Stimulated activated CD4-positive, alpha-beta T cell treated with anti-CD3 and anti-CD28 coated beads, Interleukin-15, amount 100 ng/mL, for 1 hour (primary cell): ENCODE data around the gene TOM1L2.

ENCODE experiments used
- DNase-seq, 2 donors: peaks; one replicate each; pipeline ENCODE4 v3.0.0-alpha.2; 2020; ENCODE audit warnings: low read depth in 1 of 2, low spot score in 1 of 2

Gene TOM1L2

DNA sequence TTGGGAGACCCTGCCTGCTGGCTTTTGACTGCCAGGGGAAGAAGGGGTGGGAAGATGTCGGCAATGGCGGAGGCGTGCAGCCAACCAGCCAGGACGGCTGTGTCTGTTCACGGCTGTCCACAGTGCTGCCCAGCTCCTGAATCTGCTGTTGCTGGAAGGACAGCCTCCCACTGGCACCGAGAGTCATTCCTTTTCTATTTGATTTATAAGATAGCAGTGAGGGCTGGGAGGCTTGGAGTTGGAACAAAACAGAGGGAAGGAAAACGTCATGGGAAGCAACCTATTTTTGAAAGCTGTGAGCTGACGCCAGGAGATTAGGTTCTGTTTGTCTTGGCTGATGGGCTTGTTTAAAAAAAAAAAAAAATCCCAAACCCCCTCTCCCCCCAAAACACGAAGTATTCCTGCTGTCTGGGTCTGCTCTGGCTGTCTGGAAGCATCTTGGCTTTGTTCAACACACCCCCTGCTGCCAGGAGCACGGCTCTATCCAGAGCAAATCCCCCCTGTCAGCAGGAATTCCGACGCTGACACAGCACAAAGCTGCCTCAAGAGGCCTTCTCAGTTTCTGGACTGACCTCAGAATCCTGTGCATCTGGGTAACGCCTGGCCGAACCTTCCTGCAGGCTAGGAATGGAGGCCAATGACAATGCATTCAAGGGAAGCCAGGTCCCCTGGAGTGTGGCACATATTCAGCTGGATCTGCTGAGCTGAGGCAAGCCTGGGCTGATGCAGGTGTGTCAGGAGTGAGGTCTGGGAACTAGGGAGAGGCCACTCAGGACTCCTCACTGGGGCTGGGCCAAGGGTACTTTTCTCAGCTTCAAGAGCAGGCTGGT is 94.5 kb downstream of the TOM1L2 start:
- no peak for DNase-seq

DNA sequence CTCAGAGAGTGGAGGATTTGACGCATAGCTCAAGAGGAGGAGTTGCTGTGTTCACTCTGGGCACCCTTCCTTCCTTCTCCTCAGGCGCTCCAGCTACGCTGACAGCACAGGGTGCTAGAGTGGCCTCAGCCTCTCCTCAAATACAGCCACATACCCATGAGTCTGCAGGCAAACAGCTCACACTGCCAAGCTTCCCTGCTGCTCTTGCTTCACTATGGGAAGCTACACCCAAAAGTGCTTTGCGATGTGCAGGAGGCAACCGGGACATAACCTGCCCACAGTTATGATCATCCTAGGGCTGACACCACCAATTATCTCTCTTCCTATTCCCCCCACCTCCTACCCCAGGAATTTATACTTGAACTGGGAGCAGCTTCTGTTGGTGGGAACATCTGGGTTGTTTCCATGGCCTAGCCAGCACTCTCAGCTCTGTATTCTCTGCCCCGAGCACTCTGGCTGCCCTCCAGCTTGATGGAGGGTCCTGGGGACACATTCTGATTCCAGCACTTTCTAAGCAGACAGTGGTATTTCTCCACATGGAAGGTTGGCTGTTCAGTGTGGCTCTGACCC is 95.2 kb downstream of the TOM1L2 start:
- no peak for DNase-seq

DNA sequence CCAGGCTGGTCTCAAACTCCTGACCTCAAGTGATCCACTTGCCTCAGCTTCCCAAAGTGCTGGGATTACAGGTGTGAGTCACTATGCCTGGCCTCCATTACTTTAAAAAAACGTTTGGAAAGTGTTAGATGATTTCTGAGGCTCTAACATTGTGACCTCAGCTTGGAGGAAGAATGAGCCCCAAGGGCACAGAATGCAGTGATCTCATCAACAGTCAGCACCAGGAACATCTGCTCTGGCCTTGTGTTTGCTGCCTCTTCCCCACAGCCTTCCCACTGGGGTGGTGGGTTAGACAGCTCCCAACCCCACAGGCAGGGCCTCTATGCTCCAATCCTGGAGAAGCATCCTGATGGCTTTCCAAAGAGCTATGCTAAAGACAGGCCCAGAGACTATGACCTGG is 97.7 kb downstream of the TOM1L2 start:
- no peak for DNase-seq

DNA sequence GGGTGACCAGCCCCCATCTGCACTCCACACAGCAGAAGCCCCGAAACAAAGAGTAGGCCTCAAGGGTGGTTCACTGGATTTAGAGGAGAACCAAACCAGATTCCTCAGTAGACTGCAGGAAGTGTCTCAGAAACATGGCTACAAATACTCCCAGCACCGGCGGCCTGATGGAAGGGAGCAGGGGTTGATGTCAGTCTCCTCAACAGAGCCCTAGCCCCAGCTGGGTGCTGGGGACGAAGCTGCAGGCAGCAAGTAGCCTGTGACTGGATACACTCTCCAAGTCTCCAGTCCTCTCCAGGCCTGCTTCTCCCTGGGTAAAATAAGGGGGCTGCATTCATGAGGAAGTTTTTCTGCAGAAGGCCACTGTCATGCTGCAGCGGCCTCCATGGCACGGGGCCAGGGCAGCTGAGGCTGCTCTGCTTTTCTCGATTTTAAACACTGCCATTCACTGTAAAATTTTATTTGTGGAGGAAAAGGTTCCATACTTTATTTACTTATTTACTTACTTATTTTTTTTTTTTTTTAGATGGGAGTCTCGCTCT is 98.7 kb downstream of the TOM1L2 start:
- DNase-seq, result no peak

DNA sequence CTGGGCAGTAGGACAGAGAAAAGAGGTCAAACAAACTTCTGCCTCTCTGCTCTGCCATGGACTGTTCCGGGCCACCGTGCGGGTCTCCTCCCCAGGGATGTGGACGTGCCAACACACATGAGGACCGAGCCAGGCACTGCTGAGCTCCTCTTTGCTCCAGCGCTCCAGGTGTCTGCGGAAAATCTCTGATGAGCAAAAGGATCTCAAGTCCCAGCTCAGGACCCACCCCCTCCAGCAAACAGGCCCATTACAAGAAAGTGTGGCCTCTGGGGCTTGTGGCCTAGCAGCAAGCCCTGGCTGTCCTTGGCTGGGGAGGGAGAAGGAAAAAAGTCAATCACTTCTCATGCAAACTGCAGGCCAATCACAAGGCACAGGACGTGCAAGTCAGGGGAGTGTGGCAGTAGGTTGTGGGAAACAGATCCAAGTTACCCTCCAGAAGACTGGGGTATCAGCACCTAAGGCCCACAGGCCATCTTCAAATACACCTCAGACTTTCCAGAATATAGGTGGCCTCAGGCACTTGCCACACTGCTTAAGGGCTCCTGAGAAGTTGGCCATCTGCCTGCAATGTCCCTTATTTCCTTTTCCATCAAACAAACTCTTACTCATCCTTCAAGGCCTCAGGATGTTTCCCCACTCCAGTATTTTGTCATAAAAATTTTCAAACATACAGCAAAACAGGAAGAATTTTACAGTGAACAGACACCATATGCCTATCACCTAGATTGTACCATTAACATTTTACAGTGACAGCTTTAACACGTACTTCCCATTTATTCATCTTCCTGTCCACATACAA is 99.5 kb downstream of the TOM1L2 start:
- DNase-seq, result no peak

DNA sequence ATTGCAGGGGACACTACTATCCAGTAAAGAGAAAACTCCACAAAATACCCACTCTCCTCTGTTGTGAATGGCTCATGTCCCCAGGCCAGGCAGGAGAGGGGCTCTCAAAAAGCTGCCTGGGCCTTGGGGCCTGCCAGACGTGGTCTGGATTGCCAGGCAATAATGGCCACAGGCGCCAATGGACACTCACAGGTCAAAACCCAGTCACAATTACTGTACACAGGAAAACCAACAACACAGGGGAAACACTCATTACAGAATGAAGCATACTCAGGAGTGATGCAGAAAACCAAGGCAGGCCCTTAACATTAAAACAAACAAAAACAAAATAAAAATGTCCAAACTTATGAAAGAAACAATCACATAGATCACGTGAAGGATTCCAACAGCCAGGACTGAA is 100.3 kb downstream of the TOM1L2 start:
- no peak for DNase-seq

DNA sequence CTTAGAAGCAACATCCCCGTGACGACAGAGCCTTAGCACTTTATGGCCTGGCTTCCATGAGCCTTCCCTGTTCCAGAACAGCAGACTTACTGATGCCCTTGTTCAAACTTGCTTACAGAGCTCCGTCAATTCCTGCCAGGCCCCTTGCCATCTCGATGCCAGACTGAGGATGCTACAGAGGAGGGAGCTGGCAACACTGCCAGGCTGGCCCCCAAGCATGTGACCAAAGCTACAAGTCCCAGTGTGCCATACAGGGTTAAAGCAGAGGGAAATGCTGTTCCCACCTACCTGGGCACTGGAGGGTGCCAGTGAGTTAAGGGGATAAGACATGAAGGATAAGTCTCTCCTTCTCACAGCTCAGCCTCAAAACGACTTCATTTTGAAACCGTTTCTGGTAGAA is 102.0 kb downstream of the TOM1L2 start:
- DNase-seq, result no peak

DNA sequence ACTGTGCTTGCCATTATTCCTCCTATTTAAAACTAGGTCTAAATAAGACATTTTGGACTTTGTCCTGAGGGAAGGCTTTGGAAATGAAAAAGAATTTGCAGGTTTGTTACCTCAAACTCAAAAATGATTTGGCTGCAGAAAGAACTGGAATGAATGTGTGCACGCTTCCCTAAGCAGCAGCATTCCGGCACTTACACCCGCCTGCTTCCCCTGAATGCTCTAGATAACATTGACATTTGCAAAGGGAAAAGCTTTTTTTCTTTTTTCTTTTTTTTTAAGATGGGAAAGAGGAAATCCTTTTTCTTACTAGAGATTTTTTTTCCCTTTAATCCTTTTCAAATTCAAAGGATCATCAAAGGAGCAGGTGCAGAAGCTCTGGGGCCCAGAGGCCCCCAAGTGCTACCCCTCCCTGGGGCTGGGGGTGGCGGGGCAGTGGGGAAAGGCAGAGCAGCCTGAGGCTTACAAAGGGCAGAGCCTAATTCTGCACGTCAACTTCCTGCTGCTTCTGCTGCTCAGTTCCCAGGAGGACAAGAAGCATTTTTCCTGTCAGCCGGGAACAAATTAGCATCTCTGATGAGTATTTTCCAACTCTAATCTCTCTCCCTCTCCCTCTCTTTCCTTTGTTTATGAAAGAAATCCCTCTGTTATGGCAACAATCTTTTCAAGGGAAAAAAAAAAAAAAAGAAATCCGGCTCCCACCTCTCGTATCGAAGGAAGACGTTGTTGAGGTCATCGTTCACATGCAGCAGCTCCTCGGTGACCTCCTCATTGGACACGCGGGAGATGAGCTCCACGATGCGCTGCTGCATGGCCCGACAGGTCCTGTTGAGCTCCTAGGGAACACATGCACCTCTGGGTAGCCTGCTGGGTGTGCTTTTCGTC is 103.3 kb downstream of the TOM1L2 start:
- DNase-seq, result no peak

DNA sequence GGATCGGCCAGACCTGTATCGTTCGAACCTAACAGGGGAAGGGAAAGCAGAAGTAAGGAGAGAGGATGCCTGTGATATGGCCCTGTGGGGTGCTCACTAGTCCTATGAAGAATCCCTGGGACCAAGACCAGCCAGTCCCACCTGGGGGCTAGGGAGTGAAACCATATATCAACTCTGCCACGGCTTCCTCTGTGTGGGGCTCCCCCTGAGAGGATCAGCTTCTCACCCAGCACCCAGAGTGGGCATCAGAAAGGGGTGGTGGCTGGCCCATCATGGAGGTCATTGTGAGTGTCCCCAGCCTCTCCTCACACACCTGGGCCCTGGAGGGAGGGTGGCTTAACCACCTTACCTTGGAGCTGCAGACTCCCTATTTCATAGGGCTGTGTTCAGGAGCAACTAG is 105.3 kb downstream of the TOM1L2 start:
- DNase-seq, result no peak

DNA sequence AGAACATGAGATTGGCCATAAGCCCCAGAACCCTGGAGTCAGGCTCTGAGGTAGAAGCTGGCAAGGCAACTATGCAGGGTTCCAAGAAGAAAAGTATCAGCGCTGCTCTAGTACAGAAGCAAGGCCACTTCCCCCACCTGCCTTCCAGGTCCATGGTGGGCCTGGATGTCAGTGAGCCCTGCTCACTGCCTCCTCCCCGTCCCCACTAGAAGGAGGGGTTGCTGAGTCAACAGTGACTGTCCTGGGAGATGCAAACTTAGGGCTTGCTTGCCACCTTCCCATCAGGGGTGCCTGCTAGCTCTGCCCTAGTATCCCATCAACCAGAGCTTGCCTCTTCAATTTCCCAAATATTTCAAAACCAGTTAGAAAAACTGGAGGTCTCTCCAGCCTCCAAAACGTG is 105.8 kb downstream of the TOM1L2 start:
- no peak for DNase-seq

DNA sequence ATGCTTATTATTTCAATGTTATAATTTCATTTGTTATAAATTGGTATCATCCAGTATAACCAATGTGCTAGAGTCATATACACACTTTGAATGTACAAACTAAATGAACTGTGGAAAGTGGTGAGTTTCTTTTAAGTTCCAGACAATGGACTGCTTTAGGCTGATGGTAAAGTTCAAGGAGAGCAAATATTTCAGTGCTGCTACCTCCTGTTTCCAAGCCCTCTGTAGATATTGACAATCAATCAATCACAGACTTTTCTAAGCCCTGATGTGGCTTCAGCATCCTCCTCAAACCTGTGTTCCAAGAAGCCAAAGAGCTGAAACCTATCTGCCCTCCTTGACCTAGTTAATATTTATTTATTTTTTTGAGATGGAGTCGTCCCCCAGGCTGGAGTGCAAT is 107.2 kb downstream of the TOM1L2 start:
- DNase-seq, result no peak

DNA sequence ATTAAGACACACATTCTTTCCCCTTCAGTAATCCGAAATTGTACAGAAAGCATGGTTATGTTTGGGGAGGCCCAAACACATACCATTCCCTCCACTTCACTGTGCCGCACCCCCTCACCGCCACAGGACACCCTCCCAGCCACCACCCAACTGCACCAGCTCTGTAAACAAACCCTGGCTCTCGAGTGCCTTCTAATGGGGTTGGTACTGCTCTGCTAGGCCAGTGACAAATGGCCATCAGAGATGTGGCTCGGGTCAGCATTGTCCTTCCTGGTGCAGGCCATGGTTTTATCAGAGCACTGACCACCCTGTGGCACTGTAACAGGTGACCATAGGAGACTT is 111.5 kb downstream of the TOM1L2 start:
- DNase-seq, result no peak

DNA sequence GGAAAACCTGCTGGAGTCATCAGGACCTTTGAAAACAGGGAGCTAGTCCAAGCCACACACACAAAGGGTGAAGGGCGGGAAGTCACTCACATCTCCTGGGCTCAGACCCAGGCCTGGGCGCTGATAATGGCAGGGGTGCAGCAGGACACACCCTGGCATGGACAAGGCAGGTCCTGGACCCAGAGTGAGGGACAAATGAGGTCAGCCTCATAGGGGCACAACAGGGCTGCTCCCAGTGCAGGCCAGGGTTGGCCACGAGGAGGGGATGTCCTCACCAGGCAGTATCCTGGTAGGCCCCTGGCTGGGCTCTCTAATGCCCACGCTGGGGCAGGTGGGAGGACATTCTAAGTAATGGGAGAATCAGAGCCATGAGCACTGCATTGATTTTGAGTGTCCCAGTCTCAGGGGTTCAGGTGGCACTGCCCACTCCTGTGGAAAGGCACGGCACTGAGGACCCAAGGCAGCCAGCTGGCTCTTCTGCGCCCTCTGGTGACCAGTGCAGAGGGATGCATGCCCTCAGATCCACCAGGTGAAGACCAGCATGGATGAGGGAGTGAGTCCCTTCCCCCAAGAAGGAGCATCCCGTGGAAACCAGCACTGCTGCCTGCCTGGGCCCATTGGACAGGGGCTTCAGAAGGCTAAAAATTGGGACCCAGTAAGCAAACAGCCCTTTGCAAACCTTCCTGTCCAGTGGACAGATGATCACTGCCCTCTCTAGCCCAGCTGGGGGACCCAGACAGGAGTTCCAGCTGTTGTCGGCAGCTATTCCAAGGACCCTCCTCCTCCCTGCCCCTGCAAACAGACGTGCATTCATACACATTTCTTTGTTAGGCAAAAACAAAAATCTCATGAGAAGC is 112.1 kb downstream of the TOM1L2 start:
- peak; percentile 39 to 49 for DNase-seq

DNA sequence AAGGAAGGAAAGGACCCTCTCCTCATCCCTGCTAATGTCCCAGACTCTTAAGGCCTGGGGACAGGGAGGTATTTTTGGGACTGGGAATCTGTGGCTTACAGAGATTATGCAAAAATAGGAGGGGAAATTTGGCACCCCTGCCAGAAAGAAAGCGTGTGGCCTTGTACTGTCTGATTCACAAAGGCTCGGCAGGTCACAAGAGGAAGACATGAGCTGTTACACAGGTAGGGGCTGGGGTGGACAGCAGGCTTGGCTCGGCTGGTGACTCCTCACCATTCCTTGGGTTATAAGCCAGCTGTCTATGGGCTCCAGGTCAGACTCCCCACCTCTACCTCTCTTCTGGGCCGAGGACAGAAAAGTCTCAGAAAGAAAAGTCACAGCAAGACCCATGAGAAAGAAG is 114.7 kb downstream of the TOM1L2 start:
- DNase-seq, result no peak

DNA sequence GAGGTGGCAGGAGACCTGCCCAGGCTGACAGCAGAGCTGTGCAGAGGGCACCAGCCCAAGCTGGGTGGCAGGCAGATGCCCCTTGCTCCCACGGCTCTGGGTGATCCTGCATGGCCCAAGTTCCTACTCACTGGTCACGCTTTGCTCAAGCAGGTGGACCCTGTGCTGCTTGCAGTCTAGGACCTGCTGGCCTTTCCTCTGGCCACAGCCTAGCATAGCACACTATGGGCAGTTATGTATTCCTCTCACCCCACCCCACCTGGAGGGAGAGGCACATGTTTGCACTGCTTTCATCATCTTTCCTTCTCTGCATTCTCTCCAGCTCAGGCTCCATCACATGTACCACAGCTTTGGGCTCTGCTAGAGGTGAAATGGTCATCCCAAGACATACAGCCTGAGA is 115.8 kb downstream of the TOM1L2 start:
- no peak for DNase-seq

DNA sequence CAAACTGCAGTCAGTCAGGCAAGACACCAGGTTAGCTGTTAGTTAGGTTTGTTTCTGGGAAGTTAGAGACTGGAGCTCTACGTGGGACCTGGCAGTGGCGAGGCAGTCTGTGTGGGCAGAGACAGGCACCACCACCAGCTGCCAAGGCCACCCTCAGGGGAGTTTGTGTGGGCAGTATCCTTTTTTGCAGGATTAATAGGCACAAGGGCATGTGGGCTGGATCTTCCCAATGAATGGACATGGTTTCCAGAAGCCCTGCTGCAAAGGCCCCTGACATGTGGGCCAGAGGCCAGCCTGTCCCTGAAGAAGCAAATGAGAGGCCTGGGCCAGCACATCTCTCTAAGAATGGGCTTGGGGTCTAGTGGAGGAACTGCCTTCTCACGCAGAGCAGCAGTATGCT is 116.2 kb downstream of the TOM1L2 start:
- no peak for DNase-seq

DNA sequence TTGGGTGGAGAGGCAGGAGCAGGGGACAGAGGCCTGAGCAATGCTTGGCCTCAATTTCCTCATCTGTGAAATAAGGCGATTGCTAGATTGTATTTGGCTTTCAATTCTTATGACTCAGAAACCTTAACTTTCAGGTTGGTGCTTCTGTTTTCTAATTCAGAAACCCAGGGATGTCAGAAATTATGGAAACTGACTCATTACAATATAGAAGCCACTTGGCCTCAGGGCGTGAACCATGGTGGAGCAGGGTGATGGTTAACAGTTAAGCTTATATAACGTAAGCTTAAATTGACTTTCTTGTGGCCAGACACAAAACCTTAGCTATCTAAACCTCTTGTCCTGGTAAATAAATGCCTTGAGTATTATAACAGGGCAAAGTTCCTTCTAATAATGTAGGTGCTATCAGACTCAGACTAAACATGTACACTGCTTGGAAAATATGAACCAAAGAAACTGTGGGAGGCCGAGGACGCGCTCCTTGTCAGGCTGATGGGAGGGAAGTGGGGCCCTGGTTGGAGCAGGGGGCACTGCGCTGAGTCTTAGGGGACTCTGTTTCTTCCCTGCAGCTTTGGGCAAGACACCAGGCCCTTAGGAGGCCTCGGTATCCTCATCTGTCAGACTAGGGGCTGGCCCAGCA is 118.3 kb downstream of the TOM1L2 start:
- DNase-seq, result no peak

DNA sequence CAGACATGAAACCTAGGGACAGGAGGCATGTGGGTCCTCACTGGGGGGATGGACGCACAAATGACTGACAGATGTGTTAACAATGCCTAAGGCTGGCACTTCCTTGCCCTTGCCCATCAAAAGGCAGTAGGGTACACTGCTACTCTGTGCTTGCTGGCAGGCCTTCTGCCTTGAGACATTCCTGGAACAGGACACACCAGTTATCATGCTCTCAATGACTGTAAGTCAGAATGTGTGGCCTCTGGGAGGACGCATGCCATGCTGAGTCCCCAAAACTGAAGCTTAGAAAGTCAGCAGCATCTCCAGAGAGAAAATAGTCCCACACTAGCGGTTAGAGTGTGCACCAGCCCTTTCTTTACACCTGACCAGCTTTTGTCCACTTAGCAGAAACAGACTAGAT is 119.3 kb downstream of the TOM1L2 start:
- DNase-seq, result no peak

DNA sequence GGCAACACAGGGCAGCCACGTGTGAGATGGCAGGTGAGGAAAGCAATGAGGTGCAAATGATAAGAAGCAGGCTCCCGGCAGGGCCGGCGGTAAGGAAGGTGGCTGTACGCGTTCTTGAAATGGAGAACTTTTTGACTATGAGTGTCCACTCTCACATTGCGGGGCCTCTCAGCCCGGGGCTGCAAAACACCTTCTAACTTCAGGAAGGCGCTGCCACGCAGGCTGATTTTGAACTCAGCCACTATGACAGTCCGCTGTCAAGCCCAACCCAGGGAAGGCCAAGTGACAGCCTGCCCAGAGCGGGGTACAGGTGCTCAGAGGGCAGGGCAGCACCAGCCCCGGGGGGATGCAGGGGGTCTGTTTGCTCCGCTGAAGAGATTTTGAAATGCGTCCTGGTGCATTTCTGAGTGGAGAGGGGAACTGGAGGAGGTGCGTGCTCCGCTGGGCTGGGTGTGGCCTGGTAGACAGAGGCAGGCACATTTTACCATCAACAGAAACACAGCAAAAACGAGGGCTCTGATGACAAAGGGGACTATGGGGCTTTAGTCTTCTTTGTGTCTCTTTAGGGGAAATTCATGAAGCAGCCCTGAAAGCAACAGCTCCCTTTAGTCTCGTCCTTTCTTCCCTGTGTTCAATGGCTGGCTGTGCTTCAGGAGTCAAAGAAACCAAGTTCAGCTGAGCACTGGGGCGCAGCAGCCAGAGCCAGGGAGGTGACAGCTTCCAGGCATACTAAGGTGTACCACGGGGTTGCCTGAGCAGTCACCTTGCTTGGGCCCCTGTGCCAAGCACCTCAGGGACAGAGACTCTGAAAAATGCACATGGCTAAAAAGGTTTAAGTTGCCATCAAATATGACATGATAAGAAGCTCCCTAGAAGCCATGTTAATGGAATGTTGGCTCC is 120.8 kb downstream of the TOM1L2 start:
- DNase-seq, result no peak
